MM.1S (cell line): ENCODE results near the gene TPM2.

Experiments
- DNase-seq: peaks from one replicate; pipeline ENCODE4 v3.0.0-alpha.2; 2015
- H2AFZ ChIP-seq: fragments of 300-600 bp; sonication (generic); 2 replicates; pipeline ENCODE4 v1.6.0; 2016; ENCODE audit warnings: antibody characterized with exemption, low read length
- H3F3A ChIP-seq: fragments of 300-600 bp; sonication (generic); 2 replicates; pipeline ENCODE4 v1.6.1; 2016; ENCODE audit warnings: mild to moderate bottlenecking, antibody characterized with exemption, low read length, moderate library complexity, mixed read lengths; ENCODE audit not compliant: insufficient read depth
- H3K27ac ChIP-seq: fragments of 300-600 bp; sonication (generic); 2 replicates; pipeline ENCODE4 v1.5.1; 2016; ENCODE audit warnings: mild to moderate bottlenecking, low read length
- H3K27me3 ChIP-seq: fragments of 300-600 bp; sonication (generic); replicated peaks from 2 replicates; pipeline ENCODE4 v1.6.0; 2016; ENCODE audit warnings: low read length; ENCODE audit not compliant: insufficient read depth
- H3K36me3 ChIP-seq: fragments of 300-600 bp; sonication (generic); replicated peaks from 2 replicates; pipeline ENCODE4 v1.6.1; 2016; ENCODE audit warnings: mild to moderate bottlenecking, low read length, mixed read lengths; ENCODE audit not compliant: insufficient read depth
- H3K4me1 ChIP-seq: fragments of 300-600 bp; sonication (generic); 2 replicates; pipeline ENCODE4 v1.6.1; 2016; ENCODE audit warnings: low read length, mixed read lengths
- H3K4me2 ChIP-seq: fragments of 300-600 bp; sonication (generic); 2 replicates; pipeline ENCODE4 v1.6.0; 2016; ENCODE audit warnings: low read depth, low read length
- H3K4me3 ChIP-seq: fragments of 300-600 bp; sonication (generic); 2 replicates; pipeline ENCODE4 v1.5.1; 2016; ENCODE audit warnings: low read length, mixed read lengths
- H3K79me2 ChIP-seq: fragments of 300-600 bp; sonication (generic); 2 replicates; pipeline ENCODE4 v1.6.1; 2016; ENCODE audit warnings: mixed run types, low read length, mixed read lengths
- H3K9ac ChIP-seq: fragments of 300-600 bp; sonication (generic); 2 replicates; pipeline ENCODE4 v1.6.1; 2016; ENCODE audit warnings: low read length, mixed read lengths
- H3K9me2 ChIP-seq: fragments of 300-600 bp; sonication (generic); replicated peaks from 2 replicates; pipeline ENCODE4 v1.6.1; 2016; ENCODE audit warnings: mild to moderate bottlenecking, low read length, mixed read lengths; ENCODE audit not compliant: insufficient read depth
- H3K9me3 ChIP-seq: fragments of 300-600 bp; sonication (generic); replicated peaks from 2 replicates; pipeline ENCODE4 v1.6.1; 2016; ENCODE audit warnings: mild to moderate bottlenecking, low read length, mixed read lengths; ENCODE audit not compliant: insufficient read depth
- H4K20me1 ChIP-seq: fragments of 300-600 bp; sonication (generic); 2 replicates; pipeline ENCODE4 v1.6.1; 2016; ENCODE audit warnings: mild to moderate bottlenecking, low read length, moderate library complexity, mixed read lengths; ENCODE audit not compliant: insufficient read depth
- CTCF ChIP-seq: fragments of 300-600 bp; sonication (generic); IDR thresholded peaks from 2 replicates; pipeline ENCODE4 v1.5.1; 2016; ENCODE audit warnings: antibody characterized with exemption, low read length, mixed read lengths
- EZH2 ChIP-seq: fragments of 300-600 bp; sonication (generic); optimal IDR thresholded peaks from 2 replicates; pipeline ENCODE3; 2017; ENCODE audit warnings: low read depth, mild to moderate bottlenecking, antibody characterized with exemption, low read length, mixed read lengths
- EZH2phosphoT487 ChIP-seq: fragments of 300-600 bp; sonication (generic); IDR thresholded peaks from 2 replicates; pipeline ENCODE4 v1.6.1; 2018; ENCODE audit warnings: antibody characterized with exemption, low read length

Gene TPM2

GRCh38 chr9:35666549-35666948, 23.2 kb downstream of the TPM2 start:
- Histone ChIP-seq H3K27me3 (no peaks in the 10 kb centered on the region), H3K9me2 (no peaks in the 10 kb centered on the region), H3K4me2 (no peak overlapping the region), H3K9ac (no peak overlapping the region), H3K36me3 (no peaks in the 10 kb centered on the region), H4K20me1 (no peaks in the 10 kb centered on the region), H3K79me2 (no peaks in the 10 kb centered on the region), H3K4me3 (no peak overlapping the region), H3K9me3 (no peaks in the 10 kb centered on the region), H3F3A (peaks cover 16% of the 10 kb centered on the region), H3K4me1 (peaks cover 9% of the 10 kb centered on the region), H2AFZ (no peak overlapping the region), H3K27ac (no peak overlapping the region)
- no peak for DNase-seq
- no peak for TF ChIP-seq EZH2phosphoT487
- no peak for TF ChIP-seq EZH2
- no peak for TF ChIP-seq CTCF

- Histone ChIP-seq H3F3A (peaks cover 16% of the 10 kb centered on the region), H3K9ac (no peak overlapping the region), H3K27me3 (no peaks in the 10 kb centered on the region), H3K9me2 (no peaks in the 10 kb centered on the region), H3K4me1 (peaks cover 9% of the 10 kb centered on the region), H3K36me3 (no peaks in the 10 kb centered on the region), H3K4me2 (no peak overlapping the region), H2AFZ (no peak overlapping the region), H4K20me1 (no peaks in the 10 kb centered on the region), H3K79me2 (no peaks in the 10 kb centered on the region), H3K9me3 (no peaks in the 10 kb centered on the region), H3K4me3 (no peak overlapping the region), H3K27ac (no peak overlapping the region)
- TF ChIP-seq CTCF (no peak), EZH2 (no peak), EZH2phosphoT487 (no peak)
- no peak for DNase-seq
Observed at GRCh38 chr9:35666045-35666444, 23.7 kb downstream of the TPM2 start.

GRCh38 chr9:35665471-35665818, 24.3 kb downstream of the TPM2 start:
- Histone ChIP-seq H3K9me2 (no peaks in the 10 kb centered on the region), H2AFZ (peak overlapping the region; percentile 97), H3K9ac (peak overlapping the region; percentile 71), H3K79me2 (peaks cover under 1% of the 10 kb centered on the region; the same call in 1 of the 2 replicates), H3K4me2 (peak overlapping the region; percentile 97), H3K4me1 (peaks cover 9% of the 10 kb centered on the region), H3F3A (peaks cover 16% of the 10 kb centered on the region), H3K27me3 (no peaks in the 10 kb centered on the region), H3K27ac (no peak overlapping the region), H4K20me1 (no peaks in the 10 kb centered on the region), H3K36me3 (no peaks in the 10 kb centered on the region), H3K4me3 (peak overlapping the region; percentile 83), H3K9me3 (no peaks in the 10 kb centered on the region)
- no peak for DNase-seq
- no peak for TF ChIP-seq CTCF
- no peak for TF ChIP-seq EZH2
- no peak for TF ChIP-seq EZH2phosphoT487
